Memory B cell (primary cell): ENCODE data around the gene GPR108.
"Not testable (repeated sequence)": the region's sequence is repeated elsewhere in the genome, so short reads cannot be mapped to it uniquely, and the experiment has no call there.

ENCODE experiments used
- ATAC-seq: fragments of 150-1000 bp; cut with Tn5 transposase; 2 replicates; pipeline ENCODE4 v1.10.0; 2021; ENCODE audit warnings: low read depth, mild to moderate bottlenecking, moderate library complexity
- DNase-seq, 2 donors: peaks; one replicate each; pipeline ENCODE4 v3.0.0; 2022; ENCODE audit warnings: low spot score in 2 of 2
- H3K27ac Mint-ChIP-seq: one replicate; pipeline ENCODE4 v1.8.0; 2022; ENCODE audit warnings: mild to moderate bottlenecking, moderate library complexity, mixed read lengths
- H3K27me3 Mint-ChIP-seq: one replicate; pipeline ENCODE4 v1.8.0; 2022; ENCODE audit warnings: mixed read lengths
- H3K36me3 Mint-ChIP-seq: one replicate; pipeline ENCODE4 v1.8.0; 2022; ENCODE audit warnings: mild to moderate bottlenecking, mixed read lengths
- H3K4me1 Mint-ChIP-seq: one replicate; pipeline ENCODE4 v1.8.0; 2022; ENCODE audit warnings: mixed read lengths
- H3K4me3 Mint-ChIP-seq: one replicate; pipeline ENCODE4 v1.8.0; 2022; ENCODE audit warnings: mild to moderate bottlenecking, moderate library complexity, mixed read lengths
- H3K9me3 Mint-ChIP-seq: one replicate; pipeline ENCODE4 v1.8.0; 2022; ENCODE audit warnings: mixed read lengths

GPR108 gene

GRCh38 chr19:6767357-6768235, 30.2 kb upstream of the GPR108 start, which contains the start of gene SH2D3A:
Gene SH2D3A, minus strand, starts transcription at chr19:6767435. Its CDS starts 3,687 bp downstream, at chr19:6763748.
- ATAC-seq = peak; percentile 70
- Mint-ChIP-seq H3K27me3 (no peaks in the 10 kb centered on the region), H3K27ac (peak within 1 kb of the TSS; percentile 90), H3K9me3 (peaks cover 3% of the 10 kb centered on the region), H3K4me3 (peak within 1 kb of the TSS; percentile 84), H3K36me3 (no peaks in the 10 kb centered on the region), H3K4me1 (peaks cover 32% of the 10 kb centered on the region)
- peak; percentile 89 to 94 for DNase-seq

GRCh38 chr19:6767081-6767356, 29.6 kb upstream of the GPR108 start:
- peaks cover 3% of the 10 kb centered on the region for H3K9me3 Mint-ChIP-seq
- H3K4me1 Mint-ChIP-seq = peaks cover 30% of the 10 kb centered on the region
- H3K4me3 Mint-ChIP-seq = peak overlapping the region; percentile 84
- no peaks in the 10 kb centered on the region for H3K36me3 Mint-ChIP-seq
- DNase-seq (no peak), ATAC-seq (peak; percentile 34)
- H3K27me3 Mint-ChIP-seq = no peaks in the 10 kb centered on the region
- peak overlapping the region; percentile 90 for H3K27ac Mint-ChIP-seq

- H3K9me3 Mint-ChIP-seq = peaks cover under 1% of the 10 kb centered on the region
- peak overlapping the region; percentile 90 for H3K27ac Mint-ChIP-seq
- DNase-seq (no peak), ATAC-seq (no peak)
- peak overlapping the region; percentile 84 for H3K4me3 Mint-ChIP-seq
- H3K4me1 Mint-ChIP-seq = peaks cover 25% of the 10 kb centered on the region
- no peaks in the 10 kb centered on the region for H3K36me3 Mint-ChIP-seq
- H3K27me3 Mint-ChIP-seq = no peaks in the 10 kb centered on the region
Observed at GRCh38 chr19:6766357-6767080, 29.1 kb upstream of the GPR108 start.

GRCh38 chr19:6765738-6766356, 28.5 kb upstream of the GPR108 start:
- Mint-ChIP-seq H3K4me3 (peak overlapping the region; percentile 84), H3K27ac (peak overlapping the region; percentile 90), H3K36me3 (no peaks in the 10 kb centered on the region), H3K27me3 (no peaks in the 10 kb centered on the region), H3K4me1 (peaks cover 24% of the 10 kb centered on the region), H3K9me3 (no peaks in the 10 kb centered on the region)
- no peak for DNase-seq
- ATAC-seq = no peak

GRCh38 chr19:6762253-6762797, 24.9 kb upstream of the GPR108 start:
- H3K4me3 Mint-ChIP-seq, DNase-seq, H3K9me3 Mint-ChIP-seq, H3K27me3 Mint-ChIP-seq, ATAC-seq, H3K27ac Mint-ChIP-seq: not testable (repeated sequence)
- peaks cover 11% of the 10 kb centered on the region for H3K36me3 Mint-ChIP-seq
- peaks cover 20% of the 10 kb centered on the region for H3K4me1 Mint-ChIP-seq

- H3K36me3 Mint-ChIP-seq = peaks cover 14% of the 10 kb centered on the region
- no peak overlapping the region for H3K27ac Mint-ChIP-seq
- no peaks in the 10 kb centered on the region for H3K9me3 Mint-ChIP-seq
- H3K4me1 Mint-ChIP-seq = peaks cover 14% of the 10 kb centered on the region
- DNase-seq = no peak
- H3K4me3 Mint-ChIP-seq = no peak overlapping the region
- no peaks in the 10 kb centered on the region for H3K27me3 Mint-ChIP-seq
- peak; percentile 52 for ATAC-seq
Observed at GRCh38 chr19:6761053-6761676, 23.8 kb upstream of the GPR108 start.

- Mint-ChIP-seq H3K27ac (no peak overlapping the region), H3K27me3 (no peaks in the 10 kb centered on the region), H3K9me3 (no peaks in the 10 kb centered on the region), H3K4me3 (no peak overlapping the region), H3K36me3 (peaks cover 14% of the 10 kb centered on the region), H3K4me1 (peaks cover 11% of the 10 kb centered on the region)
- no peak for ATAC-seq
- no peak for DNase-seq
Observed at GRCh38 chr19:6760606-6761005, 23.2 kb upstream of the GPR108 start.

GRCh38 chr19:6754653-6755463, 17.5 kb upstream of the GPR108 start:
- H3K4me1 Mint-ChIP-seq = peaks cover 26% of the 10 kb centered on the region
- DNase-seq (no peak), ATAC-seq (no peak)
- H3K27me3 Mint-ChIP-seq = no peaks in the 10 kb centered on the region
- H3K27ac Mint-ChIP-seq = no peak overlapping the region
- H3K9me3 Mint-ChIP-seq = no peaks in the 10 kb centered on the region
- H3K4me3 Mint-ChIP-seq = no peak overlapping the region
- peaks cover 18% of the 10 kb centered on the region for H3K36me3 Mint-ChIP-seq

- Mint-ChIP-seq H3K27me3 (no peaks in the 10 kb centered on the region), H3K27ac (no peak overlapping the region), H3K4me1 (peaks cover 26% of the 10 kb centered on the region), H3K4me3 (no peak overlapping the region), H3K36me3 (peaks cover 18% of the 10 kb centered on the region), H3K9me3 (no peaks in the 10 kb centered on the region)
- ATAC-seq = no peak
- DNase-seq = no peak
Observed at GRCh38 chr19:6754136-6754535, 16.8 kb upstream of the GPR108 start.

GRCh38 chr19:6753178-6754031, 16.0 kb upstream of the GPR108 start:
- H3K4me1 Mint-ChIP-seq = peaks cover 24% of the 10 kb centered on the region
- ATAC-seq = peak; percentile 87
- peak overlapping the region; percentile 94 for H3K27ac Mint-ChIP-seq
- H3K4me3 Mint-ChIP-seq = peak overlapping the region; percentile 92
- H3K27me3 Mint-ChIP-seq = no peaks in the 10 kb centered on the region
- H3K9me3 Mint-ChIP-seq = no peaks in the 10 kb centered on the region
- peak; percentile 81 to 85 for DNase-seq
- H3K36me3 Mint-ChIP-seq = peaks cover 14% of the 10 kb centered on the region

- peaks cover 17% of the 10 kb centered on the region for H3K36me3 Mint-ChIP-seq
Observed at GRCh38 chr19:6752256-6753177, 15.1 kb upstream of the GPR108 start.

More at GRCh38 chr19:6752256-6753177, 15.1 kb upstream of the GPR108 start:
- no peaks in the 10 kb centered on the region for H3K9me3 Mint-ChIP-seq
- peaks cover 19% of the 10 kb centered on the region for H3K4me1 Mint-ChIP-seq
- peak overlapping the region; percentile 92 for H3K4me3 Mint-ChIP-seq
- no peak for ATAC-seq
- no peak for DNase-seq
- H3K27ac Mint-ChIP-seq = peak overlapping the region; percentile 94
- H3K27me3 Mint-ChIP-seq = no peaks in the 10 kb centered on the region
